K562 (cell line): ENCODE measurements around the gene CASKIN1. TPM values are rescaled to one million over a fixed set of nuclear protein-coding genes. Genes with fewer than 3 reads are reported as not detected.
A peak's percentile ranks its signal among the peaks of the same experiment; 100 is the strongest.

ENCODE experiments used
- ATAC-seq: fragments of 200-7000 bp; cut with Tn5 transposase; 3 replicates; pipeline ENCODE4 v1.9.1; 2020; ENCODE audit warnings: moderate library complexity
- BruUV-seq: library from RNA; stranded (reverse); fragments of 400-500 nt; replicated peaks from 2 replicates; lab custom pipeline; 2021; lab: Mats Ljungman, UMichigan
- CTCF ChIA-PET: fragments of 300-600 bp; formaldehyde crosslinking; extraction: SDS; loops from one replicate; lab custom pipeline; 2021; ENCODE audit warnings: low intra/inter-chr PET ratio; lab: Yijun Ruan, JAX
- POLR2A ChIA-PET: fragments of 300-600, 350-650 bp; sonication (Branson Sonifier 250); formaldehyde crosslinking; extraction: SDS; loops from one replicate; lab custom pipeline; 2021; ENCODE audit warnings: antibody characterized with exemption, inconsistent platforms; lab: Yijun Ruan, JAX
- DNase-seq, 4 experiments: peaks; one replicate each; pipeline versions ENCODE4 v3.0.0 to v3.0.0-alpha.2; 2011 to 2018; ENCODE audit warnings: low spot score in 3 of 4, mixed read lengths in 3 of 4; ENCODE audit errors: extremely low read depth in 1 of 4
- FAIRE-seq: peaks from 2 replicates; lab custom pipeline; 2011; peaks lifted over from hg19 to GRCh38; lab: Jason Lieb, UNC
- H2AFZ ChIP-seq: 2 replicates; pipeline ENCODE4 v1.6.0; 2011; ENCODE audit warnings: low read depth, low read length, control low read depth, inconsistent platforms
- H3K27ac ChIP-seq: fragments of 200-600 bp; 3 replicates; pipeline ENCODE4 v1.8.0; 2011; ENCODE audit warnings: low read depth, mild to moderate bottlenecking, control low read depth, inconsistent platforms, low read length, moderate library complexity, mixed read lengths; ENCODE audit errors: extremely low read depth
- H3K27me3 ChIP-seq, 2 experiments: fragments of 300-600 bp in 1 of 2; 2 replicates in 1 of 2; 3 replicates in 1 of 2; pipeline versions ENCODE4 v1.6.0 to v1.8.0; 2011; ENCODE audit warnings: inconsistent platforms in 2 of 2, low read length in 2 of 2, mild to moderate bottlenecking in 1 of 2, mixed read lengths in 1 of 2, moderate library complexity in 1 of 2; ENCODE audit not compliant: control insufficient read depth in 2 of 2, insufficient read depth in 2 of 2
- H3K36me3 ChIP-seq: fragments of 300-600 bp; 3 replicates; pipeline ENCODE4 v1.8.0; 2011; ENCODE audit warnings: mild to moderate bottlenecking, low read length, inconsistent platforms; ENCODE audit not compliant: control insufficient read depth, insufficient read depth
- H3K4me1 ChIP-seq, 2 experiments: fragments of 200-600 bp in 1 of 2; replicated peaks in 1 of 2; 2 replicates in 1 of 2; 3 replicates in 1 of 2; pipeline versions ENCODE4 v1.5.1 to v1.8.0; 2011; ENCODE audit warnings: inconsistent platforms in 2 of 2, low read length in 2 of 2, mild to moderate bottlenecking in 1 of 2, mixed read lengths in 1 of 2, moderate library complexity in 1 of 2; ENCODE audit not compliant: control insufficient read depth in 2 of 2, insufficient read depth in 2 of 2
- H3K4me2 ChIP-seq: 2 replicates; pipeline ENCODE4 v1.6.1; 2011; ENCODE audit warnings: low read length, control low read depth, inconsistent platforms, mixed read lengths; ENCODE audit not compliant: insufficient read depth
- H3K4me3 ChIP-seq: fragments of 200-600 bp; sonication (generic), shearing (Covaris generic); 2 replicates; pipeline ENCODE4 v1.5.1; 2016; ENCODE audit warnings: control low read depth, inconsistent platforms
- H3K79me2 ChIP-seq: fragments of 200-600 bp; 3 replicates; pipeline ENCODE4 v1.8.0; 2011; ENCODE audit warnings: low read length, inconsistent platforms; ENCODE audit not compliant: control insufficient read depth, insufficient read depth
- H3K9ac ChIP-seq, 2 experiments: 2 replicates each; pipeline versions ENCODE4 v1.6.0 to v1.6.1; 2011; ENCODE audit warnings: low read depth in 2 of 2, low read length in 2 of 2, control low read depth in 1 of 2, inconsistent platforms in 1 of 2, mild to moderate bottlenecking in 1 of 2, mixed read lengths in 1 of 2; ENCODE audit not compliant: insufficient read depth in 1 of 2
- H3K9me1 ChIP-seq: one replicate; pipeline ENCODE4 v1.6.0; 2011; ENCODE audit warnings: inconsistent platforms, mild to moderate bottlenecking, low read length, moderate library complexity; ENCODE audit not compliant: control insufficient read depth, insufficient read depth
- H3K9me3 ChIP-seq: replicated peaks from 2 replicates; pipeline ENCODE4 v1.5.1; 2011; ENCODE audit warnings: low read depth, low read length, inconsistent platforms; ENCODE audit not compliant: control insufficient read depth, insufficient read depth
- H4K20me1 ChIP-seq: replicated peaks from 2 replicates; pipeline ENCODE4 v1.6.1; 2011; ENCODE audit warnings: low read length, inconsistent platforms, mixed read lengths; ENCODE audit not compliant: control insufficient read depth, insufficient read depth
- DIDO1 ChIP-seq: fragments of 450-650 bp; IDR thresholded peaks from 2 replicates; pipeline ENCODE4 v1.6.1; 2016; ENCODE audit warnings: low read depth, missing biosample characterization, missing genetic modification characterization
- EGR1 ChIP-seq: fragments of 450-650 bp; conservative IDR thresholded peaks from 2 replicates; pipeline ENCODE4 v1.6.1; 2017; ENCODE audit warnings: mild to moderate bottlenecking
- MGA ChIP-seq: fragments of 450-650 bp; IDR thresholded peaks from 2 replicates; pipeline ENCODE4 v1.6.1; 2016; ENCODE audit warnings: mild to moderate bottlenecking, moderate library complexity
- U2AF1 ChIP-seq: fragments of 200-400 bp; formaldehyde crosslinking; optimal IDR thresholded peaks from 2 replicates; pipeline ENCODE3; 2017; ENCODE audit warnings: mild to moderate bottlenecking, low read depth, low read length, moderate library complexity
- ZFPM2 ChIP-seq: fragments of 250-450 bp; sonication (Bioruptor Pico); IDR thresholded peaks from 2 replicates; pipeline ENCODE4 v1.5.1; 2022; ENCODE audit warnings: mild to moderate bottlenecking
- ZNF655 ChIP-seq: fragments of 250-450 bp; sonication (Bioruptor Pico); IDR thresholded peaks from 2 replicates; pipeline ENCODE4 v1.5.0; 2021
- ZNF696 ChIP-seq: fragments of 250-450 bp; sonication (Bioruptor Pico); conservative IDR thresholded peaks from 2 replicates; pipeline ENCODE4 v1.4.0; 2020; ENCODE audit warnings: mild to moderate bottlenecking, moderate library complexity
- WGBS: fragments of 100-300 bp; shearing (Covaris generic); methylation state at CpG from one replicate; pipeline ENCODE4 v1.1.6; 2016; ENCODE audit warnings: low coverage, mixed read lengths; ENCODE audit not compliant: insufficient coverage; ENCODE audit errors: missing lambda C conversion rate; 5-methylcytosine and 5-hydroxymethylcytosine counted together
- in situ Hi-C: fragments of 300-500 bp; cut with MboI; formaldehyde crosslinking; loops from 4 replicates; pipeline ENCODE4 v1.15.0; 2018; ENCODE audit warnings: inconsistent platforms, mixed read lengths
- intact Hi-C: fragments of 100-400 bp; cut with micrococcal nuclease; formaldehyde crosslinking; loops from 2 replicates; pipeline ENCODE4 v1.14.2; 2022
- polyA plus RNA-seq, 8 experiments: library from polyadenylated mRNA; depleted of rRNA in 4 of 8; stranded (reverse) in 5 of 8; unstranded in 3 of 8; fragments of >200 nt; fragmentation: Nextera tagmentation in 2 of 8; fragmentation: Illumina TruSeq in 1 of 8; extraction: Ambion mirVana in 2 of 8; extraction: Trizol in 1 of 8; gene quantifications; 2 replicates each; pipeline versions ENCODE4 v1.2.1 to v1.2.3, GENCODE V29; 2011 to 2014; ENCODE audit warnings: inconsistent platforms in 1 of 8, missing spikeins in 1 of 8
- total RNA-seq, 7 experiments: library from RNA; depleted of rRNA in 6 of 7; stranded (reverse); fragments of >200 nt in 6 of 7; fragmentation: Illumina TruSeq in 2 of 7; extraction: Trizol in 2 of 7; gene quantifications; 2 replicates each; pipeline versions ENCODE4 v1.2.1 to v1.2.3, GENCODE V29; 2011 to 2021; ENCODE audit warnings: low replicate concordance in 1 of 7

The CASKIN1 gene
- total and polyA plus RNA-seq, 9 of the 15 experiments (the other 6 are each of a cell fraction or from before 2014, with no cell fraction given), result 0.15 to 4.5 (median 1.5) TPM; not detected in 2

GRCh38 chr16:2204416-2205103 is 8.2 kb upstream of the CASKIN1 start:
- ChIA-PET POLR2A (interaction anchor here (0.5 to 1.4 kb wide), 5 partner anchors 10 to 71 kb away, joined by 3 to 15 read pairs (median 3); partner anchors contain the start of gene TRAF7), CTCF (no interaction called here)
- Histone ChIP-seq H3K79me2 (peaks cover 34% of the 10 kb centered on the region), H3K9me1 (no peaks in the 10 kb centered on the region), H3K4me2 (peak overlapping the region; percentile 92), H3K9me3 (no peaks in the 10 kb centered on the region), H2AFZ (peak overlapping the region; percentile 100), H4K20me1 (no peaks in the 10 kb centered on the region; the same call in 1 of the 2 replicates), H3K4me3 (peak overlapping the region; percentile 84), H3K36me3 (peaks cover 30% of the 10 kb centered on the region; the same call in 1 of the 3 replicates), H3K27ac (peak overlapping the region; percentile 93), H3K9ac (peak overlapping the region; percentile 92 to 96), H3K27me3 (no peaks in the 10 kb centered on the region), H3K4me1 (peaks cover 9 to 57% of the 10 kb centered on the region in 2 experiments; a peak in 4 of 5 replicates)
- DNase-seq (peak; percentile 42 to 53 (median 42)), FAIRE-seq (peak; percentile 56), ATAC-seq (peak; percentile 8)
- intact Hi-C loops, result no loop called here
- WGBS, result 51% methylated on average over 9 of the region's 13 CpGs
- in situ Hi-C loops, result no loop called here
- TSS peak; percentile 81 for BruUV-seq
- TF ChIP-seq MGA, result 0 out of 2 replicates have a peak, but pooled peaks have one; percentile 47
- TF ChIP-seq EGR1, result 0 out of 2 replicates have a peak, but pooled peaks have one; percentile 25
- no peak for TF ChIP-seq DIDO1 (tag)
- peak; percentile 3 for TF ChIP-seq U2AF1
- no peak for TF ChIP-seq ZNF696 (CRISPR knock-in tag)
- no peak for TF ChIP-seq ZFPM2 (CRISPR knock-in tag)
- no peak for TF ChIP-seq ZNF655 (CRISPR knock-in tag)
